GM12865 (cell line): Measurements from ENCODE around the gene TACSTD2.
A peak's percentile ranks its signal among the peaks of the same experiment; 100 is the strongest.
"Not testable (repeated sequence)": the region's sequence is repeated elsewhere in the genome, so short reads cannot be mapped to it uniquely, and the experiment has no call there.

Experiments used
- DNase-seq: peaks from one replicate; pipeline ENCODE4 v3.0.0; 2010; ENCODE audit warnings: low read depth
- H3K4me3 ChIP-seq: 2 replicates; pipeline ENCODE4 v1.5.1; 2011; ENCODE audit warnings: mild to moderate bottlenecking, low read depth, low read length, control low read depth
- CTCF ChIP-seq: IDR thresholded peaks from 2 replicates; pipeline ENCODE4 v1.5.1; 2011; ENCODE audit warnings: low read length, control low read depth, low read depth, inconsistent platforms; ENCODE audit not compliant: insufficient read depth; ENCODE audit errors: missing control alignments

Gene TACSTD2

GRCh38 chr1:58576727-58577653, at the start of gene TACSTD2:
Gene TACSTD2, minus strand, starts transcription at chr1:58577252. Its CDS starts 96 bp downstream, at chr1:58577156.
- no peak for TF ChIP-seq CTCF
- no peak within 1 kb of the TSS for H3K4me3 ChIP-seq
- no peak for DNase-seq

GRCh38 chr1:58626293-58626692, 49.2 kb upstream of the TACSTD2 start:
- no peak for TF ChIP-seq CTCF
- DNase-seq = no peak
- no peak overlapping the region for H3K4me3 ChIP-seq

- DNase-seq = not testable (repeated sequence)
Measured at GRCh38 chr1:58623259-58623658, 46.2 kb upstream of the TACSTD2 start.

GRCh38 chr1:58622571-58622970, 45.5 kb upstream of the TACSTD2 start:
- no peak for TF ChIP-seq CTCF
- H3K4me3 ChIP-seq = no peak overlapping the region
- DNase-seq = no peak

More at GRCh38 chr1:58623259-58623658, 46.2 kb upstream of the TACSTD2 start:
- H3K4me3 ChIP-seq = not testable (repeated sequence)

- DNase-seq = no peak
- TF ChIP-seq CTCF = no peak
- H3K4me3 ChIP-seq = no peak overlapping the region
Measured at GRCh38 chr1:58621391-58621790, 44.3 kb upstream of the TACSTD2 start.

- peak; percentile 10 for DNase-seq
Measured at GRCh38 chr1:58620926-58621325, 43.9 kb upstream of the TACSTD2 start.

More at GRCh38 chr1:58620926-58621325, 43.9 kb upstream of the TACSTD2 start:
- H3K4me3 ChIP-seq = no peak overlapping the region
- no peak for TF ChIP-seq CTCF
